Astrocyte (in vitro differentiated cells and primary cell): ENCODE data around the gene OTUD5. TPM values are rescaled to one million over a fixed set of nuclear protein-coding genes. Genes with fewer than 3 reads are reported as not detected.

Experiments
- DNase-seq: peaks from one replicate; pipeline ENCODE4 v3.0.0-alpha.2; 2010; ENCODE audit warnings: low read depth
- FAIRE-seq: peaks from 2 replicates; lab custom pipeline; 2011; peaks lifted over from hg19 to GRCh38; lab: Jason Lieb, UNC
- H2AFZ ChIP-seq: 2 replicates; pipeline ENCODE4 v1.6.0; 2012; ENCODE audit warnings: low read depth, low read length, inconsistent platforms
- H3K27ac ChIP-seq: 2 replicates; pipeline ENCODE4 v1.5.1; 2011; ENCODE audit warnings: low read depth, low read length, inconsistent platforms
- H3K27me3 ChIP-seq: 2 replicates; pipeline ENCODE4 v1.6.0; 2011; ENCODE audit warnings: low read length, inconsistent platforms; ENCODE audit not compliant: insufficient read depth
- H3K36me3 ChIP-seq: 2 replicates; pipeline ENCODE4 v1.5.1; 2011; ENCODE audit warnings: low read length, inconsistent platforms; ENCODE audit not compliant: insufficient read depth
- H3K4me1 ChIP-seq: 2 replicates; pipeline ENCODE4 v1.5.1; 2011; ENCODE audit warnings: low read length, inconsistent platforms; ENCODE audit not compliant: insufficient read depth
- H3K4me2 ChIP-seq: 2 replicates; pipeline ENCODE4 v1.6.0; 2012; ENCODE audit warnings: low read length, inconsistent platforms
- H3K4me3 ChIP-seq: 2 replicates; pipeline ENCODE4 v1.5.1; 2011; ENCODE audit warnings: low read depth, mild to moderate bottlenecking, low read length, inconsistent platforms; ENCODE audit not compliant: insufficient read depth
- H3K79me2 ChIP-seq: 2 replicates; pipeline ENCODE4 v1.6.0; 2012; ENCODE audit warnings: mild to moderate bottlenecking, low read length, inconsistent platforms; ENCODE audit not compliant: insufficient read depth
- H3K9ac ChIP-seq: 2 replicates; pipeline ENCODE4 v1.6.0; 2012; ENCODE audit warnings: mild to moderate bottlenecking, low read length, inconsistent platforms
- H3K9me3 ChIP-seq: 2 replicates; pipeline ENCODE4 v1.5.1; 2012; ENCODE audit warnings: low read depth, mild to moderate bottlenecking, low read length, inconsistent platforms; ENCODE audit not compliant: insufficient read depth
- H4K20me1 ChIP-seq: 2 replicates; pipeline ENCODE4 v1.6.0; 2012; ENCODE audit warnings: low read length, inconsistent platforms; ENCODE audit not compliant: insufficient read depth
- H3K27ac Mint-ChIP-seq: one replicate; pipeline ENCODE4 v1.8.0; 2021; ENCODE audit warnings: mild to moderate bottlenecking, mixed read lengths; ENCODE audit not compliant: unreplicated experiment
- H3K27me3 Mint-ChIP-seq: one replicate; pipeline ENCODE4 v1.8.0; 2021; ENCODE audit warnings: low read depth, mixed read lengths; ENCODE audit not compliant: unreplicated experiment
- H3K36me3 Mint-ChIP-seq: one replicate; pipeline ENCODE4 v1.8.0; 2021; ENCODE audit warnings: low read depth, mixed read lengths; ENCODE audit not compliant: unreplicated experiment
- H3K4me1 Mint-ChIP-seq: one replicate; pipeline ENCODE4 v1.8.0; 2021; ENCODE audit warnings: low read depth, mixed read lengths; ENCODE audit not compliant: unreplicated experiment
- H3K4me3 Mint-ChIP-seq: one replicate; pipeline ENCODE4 v1.8.0; 2021; ENCODE audit warnings: mild to moderate bottlenecking, moderate library complexity, mixed read lengths; ENCODE audit not compliant: unreplicated experiment
- H3K9me3 Mint-ChIP-seq: one replicate; pipeline ENCODE4 v1.8.0; 2021; ENCODE audit warnings: mild to moderate bottlenecking, mixed read lengths; ENCODE audit not compliant: unreplicated experiment
- EZH2 ChIP-seq: IDR thresholded peaks from 2 replicates; pipeline ENCODE4 v1.6.1; 2012; ENCODE audit warnings: mild to moderate bottlenecking, low read length, inconsistent platforms; ENCODE audit not compliant: insufficient read depth
- total RNA-seq: library from RNA; stranded (reverse); gene quantifications from 2 replicates; pipeline ENCODE4 v1.2.1, GENCODE V29; 2021
- TF ChIP-seq, protein P1 (sequence below): IDR thresholded peaks from 2 replicates; pipeline ENCODE4 v1.5.1; 2011; ENCODE audit warnings: low read depth, mild to moderate bottlenecking, inconsistent platforms, low read length, moderate library complexity; ENCODE audit not compliant: insufficient read depth

The OTUD5 gene
- total RNA-seq, 1 donor from 2014 or later = 56.1 TPM

DNA sequence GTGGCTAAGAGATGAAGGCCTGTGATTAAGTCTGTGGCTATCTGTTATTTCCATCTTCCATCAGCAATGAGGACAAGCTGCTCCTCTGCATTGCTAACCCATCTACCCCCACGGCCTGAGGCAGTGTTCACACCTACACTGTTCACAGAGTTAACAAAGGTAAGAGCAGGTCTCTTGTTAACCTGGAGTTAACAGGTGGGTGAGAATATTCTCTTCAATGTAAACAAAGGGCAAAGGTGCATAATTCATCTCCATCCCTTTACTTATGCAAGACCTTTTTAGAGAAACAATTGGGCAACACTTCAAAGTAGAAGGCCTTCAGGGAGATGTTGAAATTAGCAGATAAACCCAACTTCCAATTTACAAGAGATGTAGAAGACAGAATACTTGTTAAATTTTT lies 48.8 kb downstream of the OTUD5 start:
- Histone ChIP-seq H3K4me3 (no peak overlapping the region), H3K4me2 (no peak overlapping the region), H3K4me1 (peaks cover 11% of the 10 kb centered on the region), H3K27me3 (no peaks in the 10 kb centered on the region), H3K27ac (no peak overlapping the region), H3K9ac (no peak overlapping the region), H2AFZ (no peak overlapping the region), H3K36me3 (peaks cover 6% of the 10 kb centered on the region), H4K20me1 (peaks cover 27% of the 10 kb centered on the region), H3K9me3 (no peaks in the 10 kb centered on the region), H3K79me2 (peaks cover 36% of the 10 kb centered on the region)
- FAIRE-seq (no peak), DNase-seq (no peak)
- Mint-ChIP-seq H3K4me3 (no peak overlapping the region), H3K9me3 (no peaks in the 10 kb centered on the region), H3K27ac (no peak overlapping the region), H3K27me3 (no peaks in the 10 kb centered on the region), H3K36me3 (peaks cover 2% of the 10 kb centered on the region), H3K4me1 (peaks cover 1% of the 10 kb centered on the region)
- TF ChIP-seq, protein P1, sequence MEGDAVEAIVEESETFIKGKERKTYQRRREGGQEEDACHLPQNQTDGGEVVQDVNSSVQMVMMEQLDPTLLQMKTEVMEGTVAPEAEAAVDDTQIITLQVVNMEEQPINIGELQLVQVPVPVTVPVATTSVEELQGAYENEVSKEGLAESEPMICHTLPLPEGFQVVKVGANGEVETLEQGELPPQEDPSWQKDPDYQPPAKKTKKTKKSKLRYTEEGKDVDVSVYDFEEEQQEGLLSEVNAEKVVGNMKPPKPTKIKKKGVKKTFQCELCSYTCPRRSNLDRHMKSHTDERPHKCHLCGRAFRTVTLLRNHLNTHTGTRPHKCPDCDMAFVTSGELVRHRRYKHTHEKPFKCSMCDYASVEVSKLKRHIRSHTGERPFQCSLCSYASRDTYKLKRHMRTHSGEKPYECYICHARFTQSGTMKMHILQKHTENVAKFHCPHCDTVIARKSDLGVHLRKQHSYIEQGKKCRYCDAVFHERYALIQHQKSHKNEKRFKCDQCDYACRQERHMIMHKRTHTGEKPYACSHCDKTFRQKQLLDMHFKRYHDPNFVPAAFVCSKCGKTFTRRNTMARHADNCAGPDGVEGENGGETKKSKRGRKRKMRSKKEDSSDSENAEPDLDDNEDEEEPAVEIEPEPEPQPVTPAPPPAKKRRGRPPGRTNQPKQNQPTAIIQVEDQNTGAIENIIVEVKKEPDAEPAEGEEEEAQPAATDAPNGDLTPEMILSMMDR = no peak
- no peak for TF ChIP-seq EZH2

DNA sequence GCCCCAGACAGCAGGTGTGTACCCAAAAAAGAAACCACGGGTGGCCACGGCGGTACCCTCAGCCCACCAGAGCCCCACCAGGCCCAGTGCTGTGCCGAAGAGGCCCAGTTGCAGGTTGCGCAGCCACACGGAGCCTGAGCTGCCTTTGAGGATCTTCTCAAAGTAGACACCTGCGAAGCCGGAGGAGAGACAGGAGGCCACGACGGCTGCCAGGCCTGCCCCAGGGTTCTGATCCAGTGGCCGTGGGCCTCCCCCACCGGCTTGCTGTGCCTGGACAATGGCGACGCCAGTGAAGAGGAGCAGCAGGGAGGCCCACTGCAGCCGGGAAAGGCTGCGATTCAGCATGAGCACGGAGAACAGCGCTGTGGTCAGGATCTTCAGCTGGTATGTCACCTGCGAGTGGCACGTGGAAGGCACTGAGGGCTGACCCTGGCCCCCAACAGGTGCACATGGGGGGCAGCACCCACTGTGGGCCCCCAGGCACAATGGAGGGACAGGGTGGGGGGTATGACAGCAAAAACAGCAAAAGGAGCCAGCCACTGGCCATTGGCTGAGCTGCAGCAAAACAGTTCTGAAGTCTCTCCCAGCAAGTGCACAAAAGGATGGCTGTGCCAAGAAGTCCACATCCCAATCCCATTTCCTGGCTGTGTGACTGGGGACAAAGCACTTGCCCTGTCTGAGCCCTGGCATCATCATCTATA lies 52.2 kb downstream of the OTUD5 start:
- DNase-seq = no peak

More for the DNA sequence above, 52.2 kb downstream of the OTUD5 start:
- H3K4me2 ChIP-seq = no peak overlapping the region
- no peaks in the 10 kb centered on the region for H3K27me3 ChIP-seq
- H3K4me1 ChIP-seq = peaks cover 4% of the 10 kb centered on the region
- peaks cover 7% of the 10 kb centered on the region for H3K36me3 ChIP-seq
- TF ChIP-seq, protein P1 = no peak
- TF ChIP-seq EZH2 = no peak
- no peaks in the 10 kb centered on the region for H3K9me3 Mint-ChIP-seq
- no peak overlapping the region for H3K27ac ChIP-seq
- H3K79me2 ChIP-seq = peaks cover 35% of the 10 kb centered on the region
- no peak for FAIRE-seq
- H3K27ac Mint-ChIP-seq = no peak overlapping the region
- peaks cover 34% of the 10 kb centered on the region for H4K20me1 ChIP-seq
- H3K36me3 Mint-ChIP-seq = peaks cover 9% of the 10 kb centered on the region
- H3K9me3 ChIP-seq = no peaks in the 10 kb centered on the region
- no peaks in the 10 kb centered on the region for H3K4me1 Mint-ChIP-seq
- H3K27me3 Mint-ChIP-seq = no peaks in the 10 kb centered on the region
- no peak overlapping the region for H3K4me3 Mint-ChIP-seq
- no peak overlapping the region for H2AFZ ChIP-seq
- H3K4me3 ChIP-seq = no peak overlapping the region
- H3K9ac ChIP-seq = no peak overlapping the region
